Hematopoietic multipotent progenitor cell treated with erythropoietin and hydrocortisone succinate and interleukin-3 and kit ligand, for 15 days (in vitro differentiated cells): ENCODE results near the gene DRC7.
"Not testable (repeated sequence)": the region's sequence is repeated elsewhere in the genome, so short reads cannot be mapped to it uniquely, and the experiment has no call there.

Experiments
- DNase-seq: peaks from one replicate; pipeline ENCODE4 v3.0.0-alpha.2; 2015; ENCODE audit warnings: low spot score

DRC7 gene

DNA sequence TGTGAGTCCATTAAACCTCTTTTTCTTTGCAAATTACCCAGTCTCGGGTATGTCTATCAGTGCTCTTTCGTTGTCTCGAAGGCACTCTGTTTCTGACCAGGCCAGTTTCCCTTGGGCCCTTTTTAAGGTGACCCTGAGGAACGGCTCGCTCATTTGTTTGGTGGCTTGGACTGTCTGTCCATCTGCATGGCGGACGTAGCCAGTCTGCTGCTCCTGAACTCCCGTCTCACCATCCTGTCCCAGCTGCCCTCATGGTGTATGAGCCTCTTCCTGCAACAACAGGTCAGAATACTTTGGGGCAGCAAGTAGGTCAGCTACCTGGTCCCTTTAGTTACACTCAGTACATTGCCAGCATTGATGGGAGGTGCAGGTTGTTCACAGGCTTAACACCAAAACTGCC lies 19.0 kb downstream of the DRC7 start:
- DNase-seq: no peak

DNA sequence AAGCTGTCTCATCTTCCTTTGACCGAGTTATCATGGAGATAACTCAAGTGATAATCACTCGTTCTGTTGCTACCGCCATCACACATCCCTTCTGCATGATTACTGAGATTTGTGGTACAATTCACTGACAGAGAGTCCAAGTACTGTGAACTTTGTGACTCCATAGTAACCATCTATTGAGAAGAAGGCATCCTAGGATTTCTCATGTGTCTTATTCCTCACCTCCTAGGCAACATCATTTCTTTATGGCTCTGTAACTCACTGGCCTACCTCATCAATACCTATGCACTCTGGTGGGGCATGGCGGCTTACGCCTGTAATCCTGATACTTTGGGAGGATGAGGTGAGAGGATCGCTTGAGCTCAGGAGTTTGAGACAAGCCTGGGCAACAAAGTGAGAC lies 19.4 kb downstream of the DRC7 start:
- DNase-seq: no peak

DNA sequence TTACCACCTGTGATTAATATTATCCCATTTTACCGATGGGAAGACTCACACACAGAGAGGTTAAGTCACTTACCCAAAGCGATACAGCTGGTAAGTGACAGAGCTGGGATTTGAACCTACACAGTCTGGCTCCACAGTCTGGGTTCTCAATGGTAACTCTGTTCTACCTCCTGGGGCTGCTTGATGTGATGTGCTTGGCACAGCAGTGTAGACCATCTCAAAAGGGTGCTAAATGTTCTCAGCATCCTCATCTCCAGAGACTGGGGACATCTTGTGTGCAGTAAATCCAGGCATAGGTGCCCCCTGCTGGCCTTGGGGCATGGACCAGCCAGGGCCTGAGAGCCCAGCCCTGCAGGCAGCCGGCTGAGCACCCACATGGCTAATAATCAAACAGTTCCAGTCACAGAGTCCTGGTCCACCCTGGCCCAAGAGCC lies 25.6 kb downstream of the DRC7 start:
- DNase-seq: peak; percentile 49

DNA sequence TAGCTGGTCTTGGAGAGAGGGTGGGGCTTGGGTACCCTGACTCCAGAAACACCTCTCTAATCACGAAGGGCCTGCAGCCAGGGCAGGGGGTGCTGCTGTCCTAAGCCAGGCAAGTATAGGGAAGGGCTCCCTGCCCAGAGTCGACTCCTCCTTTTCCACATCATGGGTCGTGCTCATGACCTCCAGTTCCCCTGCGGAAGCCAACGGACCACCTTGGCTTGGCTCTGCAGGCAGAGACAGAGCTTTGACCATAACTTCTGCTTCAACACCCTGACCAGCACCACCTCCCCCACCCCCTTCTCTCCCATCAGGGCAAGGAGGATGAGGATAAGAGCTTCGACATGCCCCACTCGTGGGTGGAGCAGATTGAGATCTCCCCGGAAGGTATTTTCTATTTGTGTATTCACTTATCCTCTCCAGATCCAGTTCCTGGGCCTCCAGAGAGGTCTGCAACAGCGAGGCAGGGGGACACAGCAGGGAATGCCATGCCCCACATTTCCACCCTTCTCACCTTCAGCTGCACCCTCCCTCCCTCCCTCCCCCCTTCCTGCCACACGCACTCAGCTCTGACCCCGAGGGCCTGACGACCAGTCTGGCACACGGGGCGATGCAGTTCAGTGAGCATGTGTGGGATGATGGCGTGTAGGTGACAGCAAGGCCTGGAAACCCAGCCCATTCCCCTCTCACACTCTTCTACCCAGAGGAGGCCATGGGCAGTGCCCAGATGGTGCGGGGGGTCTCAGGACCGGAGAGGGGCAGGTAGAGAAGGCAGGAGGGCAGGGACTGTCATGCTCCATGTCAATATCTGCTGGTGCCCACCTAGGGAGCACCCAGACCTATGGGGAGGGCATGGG lies 27.0 kb downstream of the DRC7 start:
- no peak for DNase-seq

DNA sequence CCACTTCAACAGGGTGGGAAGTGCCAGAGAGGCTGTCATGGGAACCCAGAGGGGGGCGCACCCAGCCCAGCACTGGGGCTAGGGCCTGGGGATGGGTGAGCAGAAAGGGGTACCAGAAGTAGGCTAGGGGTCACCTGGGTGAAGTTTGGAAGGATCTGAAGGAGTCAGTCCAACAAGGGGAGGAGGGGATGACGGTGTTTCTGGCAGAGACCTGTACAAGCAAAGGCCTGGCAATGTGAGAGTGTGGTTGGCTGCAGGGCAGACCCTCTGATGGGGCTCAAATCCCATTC lies 27.5 kb downstream of the DRC7 start:
- DNase-seq: no peak

DNA sequence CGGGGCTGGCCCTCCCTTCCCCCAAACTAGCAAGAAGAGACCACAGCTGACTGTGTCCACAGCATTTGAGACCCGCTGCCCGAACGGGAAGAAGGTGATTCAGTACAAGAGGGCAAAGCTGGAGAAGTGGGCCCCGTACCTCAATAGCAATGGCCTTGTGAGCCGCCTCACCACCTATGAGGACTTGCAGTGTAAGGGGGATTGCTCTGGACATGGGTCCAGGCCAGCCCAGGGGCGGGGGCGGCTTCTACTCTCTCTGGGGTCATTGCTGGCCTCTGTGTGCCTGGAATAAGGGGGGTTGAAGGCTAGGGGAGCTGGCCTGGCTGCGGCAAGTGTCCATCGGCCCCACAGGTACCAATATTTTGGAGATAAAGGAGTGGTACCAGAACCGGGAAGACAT lies 28.0 kb downstream of the DRC7 start:
- no peak for DNase-seq

DNA sequence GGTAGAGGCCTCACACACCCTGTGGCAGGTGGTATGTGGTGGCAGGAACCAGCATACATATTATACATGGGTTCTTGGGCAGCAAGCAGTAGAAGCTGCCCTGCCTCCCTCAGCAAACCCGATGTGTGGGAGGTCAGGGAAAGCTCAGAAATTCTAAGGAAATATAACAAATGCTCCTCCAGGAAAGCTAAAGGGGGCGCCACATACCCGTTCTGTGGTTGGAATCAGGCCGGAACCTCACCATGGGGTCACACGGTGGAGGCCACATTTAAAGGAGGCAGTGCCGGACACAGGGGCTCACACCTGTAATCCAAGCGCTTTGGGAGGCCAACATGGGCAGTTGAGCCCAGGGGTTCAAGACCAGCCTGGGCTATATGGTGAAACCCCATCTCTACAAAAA lies 28.6 kb downstream of the DRC7 start:
- DNase-seq: no peak

DNA sequence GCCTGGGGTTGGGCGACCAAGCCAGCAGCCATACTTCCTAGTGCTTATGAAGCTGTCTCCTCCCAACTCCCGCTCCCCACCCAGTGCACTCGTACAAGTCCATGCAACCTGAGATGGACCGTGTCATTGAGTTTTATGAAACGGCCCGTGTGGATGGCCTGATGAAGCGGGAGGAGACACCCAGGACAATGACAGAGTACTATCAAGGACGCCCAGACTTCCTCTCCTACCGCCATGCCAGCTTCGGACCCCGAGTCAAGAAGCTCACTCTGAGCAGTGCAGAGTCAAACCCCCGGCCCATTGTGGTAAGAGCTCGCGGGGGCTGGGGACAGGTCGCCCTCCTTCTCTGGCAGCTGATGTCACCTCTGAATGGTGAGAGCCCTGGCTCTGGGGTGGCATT lies 29.9 kb downstream of the DRC7 start:
- DNase-seq: no peak

DNA sequence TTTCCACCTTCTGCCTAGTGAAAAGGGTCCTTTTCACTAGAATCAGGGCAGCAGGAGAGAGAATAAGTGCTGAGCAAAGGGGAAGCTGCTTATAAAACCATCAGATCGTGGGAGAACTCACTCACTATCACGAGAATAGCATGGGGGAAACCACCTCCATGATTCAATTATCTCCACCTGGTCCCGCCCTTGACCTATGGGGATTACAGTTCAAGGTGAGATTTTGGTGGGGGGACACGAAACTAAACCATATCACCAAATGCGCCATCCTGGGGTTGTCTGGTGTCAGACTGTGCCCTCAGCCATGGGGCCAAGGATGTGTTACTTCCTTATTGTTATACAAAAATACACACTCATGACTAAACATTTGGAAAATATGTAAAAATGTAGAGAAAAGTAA lies 30.5 kb downstream of the DRC7 start:
- no peak for DNase-seq

DNA sequence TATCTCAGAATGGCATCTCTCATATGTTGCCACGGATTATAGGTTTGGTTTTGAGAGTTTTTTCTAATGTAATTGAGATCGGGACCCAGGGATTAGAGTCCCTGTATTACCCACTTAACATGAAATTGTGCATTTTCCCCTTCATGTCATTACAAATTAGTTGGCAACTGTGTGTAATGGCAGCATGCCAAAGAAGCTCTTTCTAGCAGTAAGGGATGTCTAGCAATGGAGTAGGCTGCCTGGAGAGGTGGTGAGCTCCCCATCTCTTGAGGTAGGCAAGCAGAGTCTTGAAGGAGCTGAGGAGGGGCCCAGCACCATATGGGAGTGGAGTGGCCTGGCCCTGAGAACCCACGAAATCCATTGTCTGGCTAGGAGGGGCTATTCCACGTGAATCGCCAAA lies 30.9 kb downstream of the DRC7 start:
- no peak for DNase-seq

DNA sequence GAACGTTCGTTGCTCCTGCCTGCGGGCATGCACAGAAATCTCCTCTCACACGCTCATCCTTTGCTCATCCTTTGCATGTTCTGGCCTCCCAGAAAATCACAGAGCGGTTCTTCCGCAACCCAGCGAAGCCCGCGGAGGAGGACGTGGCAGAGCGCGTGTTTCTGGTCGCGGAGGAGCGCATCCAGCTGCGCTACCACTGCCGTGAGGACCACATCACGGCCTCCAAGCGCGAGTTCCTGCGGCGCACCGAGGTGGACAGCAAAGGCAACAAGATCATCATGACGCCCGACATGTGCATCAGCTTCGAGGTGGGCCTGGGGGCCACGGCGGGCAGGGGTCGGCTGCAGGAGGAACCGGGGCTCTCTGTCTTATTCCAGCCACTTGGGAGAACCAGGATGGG lies 31.4 kb downstream of the DRC7 start:
- DNase-seq: no peak

DNA sequence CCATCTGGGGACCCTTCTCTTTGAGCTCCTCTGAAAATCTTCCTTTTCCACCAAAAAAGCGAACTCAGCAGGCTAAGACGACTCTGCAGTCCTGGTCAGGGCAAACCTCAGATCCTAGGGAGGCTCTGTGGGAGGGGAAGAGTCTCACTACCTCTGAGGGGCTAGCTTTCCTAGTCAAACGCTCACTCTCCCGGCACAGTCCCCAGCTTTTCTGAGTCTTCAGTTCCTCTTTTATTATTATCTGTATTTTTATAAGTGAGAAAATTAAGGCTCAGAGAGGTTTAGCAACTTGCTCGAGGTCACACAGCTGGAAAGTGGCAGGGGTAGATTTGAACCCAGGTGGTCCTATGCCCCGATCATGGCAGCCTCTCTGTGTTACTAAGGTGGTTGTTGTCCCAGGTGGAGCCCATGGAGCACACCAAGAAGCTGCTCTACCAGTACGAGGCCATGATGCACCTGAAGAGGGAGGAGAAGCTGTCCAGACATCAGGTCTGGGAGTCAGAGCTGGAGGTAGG lies 31.9 kb downstream of the DRC7 start:
- DNase-seq: no peak

DNA sequence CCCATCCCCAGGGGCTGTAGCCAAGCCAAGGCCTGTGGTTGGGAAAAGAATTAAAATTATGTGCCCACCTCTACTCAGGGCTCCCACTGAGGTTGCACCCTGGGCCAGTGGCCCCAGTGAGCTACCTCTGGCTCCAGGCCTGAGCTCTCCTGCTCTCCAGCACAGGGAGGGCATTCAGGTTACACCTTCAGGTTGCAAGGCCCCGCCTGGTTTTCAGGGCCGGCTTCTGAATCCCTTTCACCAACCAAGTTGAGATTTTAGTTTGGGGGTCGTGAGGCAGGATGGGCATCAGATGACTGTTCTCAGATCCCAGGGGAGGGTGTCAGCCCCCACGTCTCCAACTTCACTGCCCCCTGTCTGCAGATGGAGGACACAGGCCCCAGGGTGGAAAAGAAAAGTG lies 33.0 kb downstream of the DRC7 start:
- DNase-seq: no peak

DNA sequence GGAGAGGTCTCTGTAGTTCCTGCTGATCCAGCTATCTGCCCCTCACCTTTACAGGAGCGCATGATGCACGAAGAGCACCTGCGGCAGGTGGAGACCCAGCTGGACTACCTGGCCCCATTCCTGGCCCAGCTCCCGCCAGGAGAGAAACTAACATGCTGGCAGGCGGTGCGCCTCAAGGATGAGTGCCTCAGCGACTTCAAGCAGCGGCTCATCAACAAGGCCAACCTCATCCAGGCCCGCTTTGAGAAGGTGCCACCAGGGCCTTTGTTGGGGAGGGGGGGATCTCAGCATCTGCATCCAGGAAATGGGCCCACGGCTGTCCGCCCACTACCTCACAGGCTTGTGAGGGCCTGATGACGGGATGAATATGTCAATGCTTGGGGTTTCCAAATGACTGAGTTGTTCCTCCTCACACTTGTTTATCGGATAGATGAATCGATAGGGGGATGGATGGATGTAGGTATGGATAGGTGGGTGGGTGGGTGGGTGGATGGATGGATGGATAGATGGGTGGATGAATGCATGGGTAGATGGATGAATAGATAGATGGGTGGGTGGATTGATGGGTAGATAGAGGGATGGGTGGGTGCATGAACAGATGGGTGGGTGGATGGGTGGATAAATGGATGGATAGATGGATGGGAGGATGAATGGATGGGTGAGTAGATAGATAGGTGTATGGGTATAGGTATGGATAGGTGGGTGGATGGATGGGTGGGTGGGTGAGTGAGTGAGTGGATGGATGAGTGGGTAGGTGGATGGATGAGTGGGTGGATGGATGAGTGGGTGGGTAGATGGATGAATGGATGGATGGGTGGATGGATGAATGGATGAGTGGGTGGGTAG lies 34.0 kb downstream of the DRC7 start:
- no peak for DNase-seq

DNA sequence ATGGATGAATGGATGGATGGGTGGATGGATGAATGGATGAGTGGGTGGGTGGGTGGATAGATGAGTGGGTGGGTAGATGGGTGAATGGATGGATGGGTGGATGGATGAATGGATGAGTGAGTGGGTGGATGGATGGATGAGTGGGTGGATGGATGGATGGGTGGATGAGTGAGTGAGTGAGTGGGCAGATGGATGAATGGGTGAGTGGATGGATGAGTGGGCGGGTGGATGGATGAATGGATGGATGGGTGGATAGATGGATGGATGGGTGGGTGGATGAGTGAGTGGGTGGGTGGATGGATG lies 34.5 kb downstream of the DRC7 start:
- DNase-seq: no peak

DNA sequence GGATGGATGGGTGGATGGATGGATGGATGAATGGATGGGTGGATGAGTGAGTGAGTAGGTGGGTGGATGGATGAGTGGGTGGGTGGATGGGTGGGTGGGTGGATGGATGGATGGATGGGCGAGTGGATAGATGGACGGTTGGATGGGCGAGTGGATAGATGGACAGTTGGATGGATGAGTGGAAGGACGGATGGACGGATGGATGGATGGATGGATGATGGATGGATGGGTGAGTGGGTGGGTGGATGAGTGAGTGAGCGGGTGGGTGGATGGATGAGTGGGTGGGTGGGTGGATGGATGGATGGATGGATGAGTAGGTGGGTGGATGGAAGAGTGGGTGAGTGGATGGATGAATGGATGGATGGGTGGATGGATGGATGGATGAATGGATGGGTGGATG lies 35.2 kb downstream of the DRC7 start:
- not testable (repeated sequence) for DNase-seq

DNA sequence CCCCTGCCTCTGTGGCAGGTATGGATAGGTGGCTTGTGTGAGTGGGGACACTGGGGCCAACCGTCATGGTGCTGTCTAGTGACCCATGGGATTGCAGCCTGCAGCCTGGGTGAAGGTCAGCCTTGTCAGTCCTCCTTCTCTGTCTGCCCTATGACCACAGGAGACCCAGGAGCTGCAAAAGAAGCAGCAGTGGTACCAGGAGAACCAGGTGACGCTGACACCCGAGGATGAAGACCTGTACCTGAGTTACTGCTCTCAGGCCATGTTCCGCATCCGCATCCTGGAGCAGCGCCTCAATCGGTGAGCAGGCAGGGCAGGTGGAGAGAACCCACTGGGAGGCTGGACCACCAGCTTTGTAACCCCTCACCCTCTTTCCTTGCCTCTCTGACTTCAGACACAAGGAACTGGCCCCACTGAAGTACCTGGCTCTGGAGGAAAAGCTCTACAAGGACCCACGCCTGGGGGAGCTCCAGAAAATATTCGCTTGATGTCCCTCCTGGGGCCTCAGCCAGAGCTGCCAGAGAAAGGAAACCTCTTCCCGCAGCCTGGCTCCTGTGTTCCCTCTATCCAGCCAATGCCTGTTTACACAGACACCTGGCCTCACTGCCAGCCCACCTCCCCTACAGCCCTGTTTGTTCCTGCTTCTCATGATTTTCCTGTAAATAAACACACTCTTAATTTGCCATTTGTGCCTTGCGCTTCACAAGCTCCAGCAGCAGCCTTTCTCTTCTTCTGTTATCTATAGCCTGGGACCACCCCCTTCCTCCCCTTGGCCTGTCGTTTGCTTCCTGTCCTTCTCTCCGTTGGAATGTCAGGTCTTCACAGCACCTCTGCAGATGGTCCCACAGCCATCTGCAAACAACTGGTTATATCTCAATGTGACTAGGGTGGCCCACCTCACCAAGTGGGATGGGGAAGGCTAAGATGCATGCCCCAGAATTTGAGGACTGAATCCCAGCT lies 36.4 kb downstream of the DRC7 start:
- DNase-seq: no peak

DNA sequence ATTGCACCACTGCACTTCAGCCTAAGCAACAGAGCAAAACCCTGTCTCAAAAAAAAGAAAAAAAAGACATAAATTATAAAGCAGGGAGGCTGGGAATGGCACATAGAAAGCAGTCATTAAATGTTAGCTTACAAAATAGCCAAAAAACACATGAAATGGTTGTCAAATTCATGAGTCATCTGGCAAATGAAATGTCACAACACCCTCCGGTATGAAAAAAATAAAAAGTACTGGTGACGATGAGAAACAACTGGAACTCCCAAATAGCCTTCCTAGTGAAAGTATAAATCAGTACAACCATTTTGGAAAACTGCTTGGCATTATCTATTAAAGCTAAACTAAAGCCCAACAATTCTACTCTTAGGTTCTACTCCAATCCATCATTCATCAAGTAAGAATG lies 37.4 kb downstream of the DRC7 start:
- DNase-seq: no peak

DNA sequence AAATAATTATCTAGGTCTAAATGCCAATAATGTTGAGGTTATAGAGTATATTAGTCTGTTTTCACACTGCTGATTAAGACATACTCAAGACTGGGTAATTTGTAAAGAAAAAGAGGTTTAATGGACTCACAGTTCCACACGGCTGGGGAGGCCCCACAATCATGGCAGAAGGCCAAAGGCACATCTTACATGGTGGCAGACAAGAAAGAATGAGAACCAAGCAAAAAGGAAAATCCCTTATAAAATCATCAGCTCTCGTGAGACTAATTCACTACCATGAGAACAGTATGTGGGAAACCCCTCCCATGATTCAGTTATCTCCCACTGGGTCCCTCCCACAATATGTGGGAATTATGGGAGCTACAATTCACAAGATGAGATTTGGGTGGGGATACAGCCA lies 38.1 kb downstream of the DRC7 start:
- DNase-seq: no peak

DNA sequence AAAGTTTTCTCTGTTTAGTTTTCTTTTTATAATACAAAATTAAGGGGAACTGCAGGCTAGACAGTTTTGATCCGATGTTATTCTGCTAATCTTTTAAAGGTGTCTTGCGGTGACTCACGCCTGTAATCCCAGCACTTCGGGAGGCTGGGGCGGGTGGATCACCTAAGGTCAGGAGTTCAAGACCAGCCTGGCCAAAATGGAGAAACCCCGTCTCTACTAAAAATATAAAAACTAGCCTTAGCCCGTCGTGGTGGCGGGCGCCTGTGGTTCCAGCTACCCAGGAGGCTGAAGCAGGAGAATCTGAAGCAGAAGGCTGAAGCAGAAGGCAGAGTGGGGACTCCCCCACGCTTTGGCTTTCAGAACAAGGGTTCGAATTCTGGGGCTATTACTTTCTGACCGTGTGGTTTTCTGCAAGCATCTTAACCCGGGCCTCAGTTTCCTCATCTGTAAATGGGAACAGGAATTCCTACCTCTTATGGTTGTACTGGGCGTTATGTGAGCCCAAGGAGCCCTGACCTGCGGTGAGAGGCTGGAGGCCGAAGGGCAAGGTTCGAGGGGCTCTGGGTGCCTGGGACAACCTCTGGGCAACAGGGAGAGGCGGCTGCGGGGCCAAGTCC lies 39.8 kb downstream of the DRC7 start:
- DNase-seq: no peak

DNA sequence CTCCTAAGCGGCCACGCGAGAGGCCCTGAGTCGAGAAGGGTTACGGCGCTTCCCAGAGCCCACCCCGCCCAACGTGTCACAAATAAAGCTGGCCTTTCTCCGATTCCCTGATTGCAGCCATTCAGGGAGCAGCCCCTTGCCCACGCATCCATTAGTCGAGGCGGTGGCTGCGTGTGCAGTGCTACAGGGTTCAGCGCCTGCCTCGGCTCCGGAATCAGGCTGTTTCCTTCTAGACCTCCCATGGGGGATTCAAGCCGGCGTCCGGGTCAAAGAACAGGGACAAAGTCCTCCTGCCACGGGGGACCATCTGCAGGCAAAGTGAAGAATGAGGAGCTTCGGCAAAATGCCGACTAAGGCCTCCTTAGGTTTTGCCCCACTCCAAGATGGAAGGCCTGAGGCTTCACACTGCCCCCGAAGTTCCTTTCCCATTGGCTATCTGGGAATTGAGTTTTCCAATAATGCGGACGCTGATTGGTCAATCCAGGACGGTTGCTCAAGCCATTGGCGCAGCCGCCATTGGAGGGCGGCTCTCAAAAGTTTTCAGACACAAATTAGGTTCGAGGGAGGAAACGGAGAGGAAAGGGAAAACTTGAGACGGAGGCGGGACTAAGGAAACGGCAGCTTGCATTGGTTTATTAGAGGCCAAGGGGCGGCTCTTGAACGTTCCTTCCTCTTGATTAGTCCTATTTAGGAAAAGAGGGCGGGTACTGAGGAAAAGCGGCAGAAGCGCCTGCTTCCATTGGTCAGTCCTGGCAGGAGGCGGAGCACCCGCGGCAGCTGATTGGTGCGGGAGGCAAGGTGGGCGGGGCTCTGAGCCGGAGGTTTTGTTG lies 40.5 kb downstream of the DRC7 start:
- peak; percentile 100 for DNase-seq
